SU-DHL-6 (cell line): ENCODE measurements around the gene RASGRF1.

ENCODE experiments used
- H2AFZ ChIP-seq: fragments of 200-600 bp; sonication (generic); 2 replicates; pipeline ENCODE4 v1.6.1; 2014; ENCODE audit warnings: low read depth, mild to moderate bottlenecking, moderate library complexity, mixed read lengths, antibody characterized with exemption, low read length; ENCODE audit not compliant: severe bottlenecking
- H3F3A ChIP-seq: fragments of 200-600 bp; shearing (Covaris generic); 2 replicates; pipeline ENCODE4 v1.6.0; 2016; ENCODE audit warnings: antibody characterized with exemption, mild to moderate bottlenecking; ENCODE audit not compliant: insufficient read depth
- H3K27ac ChIP-seq: fragments of 200-600 bp; sonication (generic); 2 replicates; pipeline ENCODE4 v1.5.1; 2016; ENCODE audit warnings: low read depth, mild to moderate bottlenecking, low read length, moderate library complexity, mixed read lengths
- H3K27me3 ChIP-seq: fragments of 200-600 bp; sonication (generic), shearing (Covaris generic); 2 replicates; pipeline ENCODE4 v1.6.0; 2014; ENCODE audit warnings: mild to moderate bottlenecking, low read length
- H3K36me3 ChIP-seq: fragments of 200-600 bp; sonication (generic); 2 replicates; pipeline ENCODE4 v1.6.1; 2014; ENCODE audit warnings: mild to moderate bottlenecking, low read length, mixed read lengths
- H3K4me2 ChIP-seq: fragments of 300-600, 200-600 bp; shearing (Covaris generic), sonication (generic); 2 replicates; pipeline ENCODE4 v1.6.0; 2014; ENCODE audit warnings: low read length, low read depth, mild to moderate bottlenecking; ENCODE audit not compliant: poor library complexity, severe bottlenecking
- H3K4me3 ChIP-seq: fragments of 200-600 bp; sonication (generic); 2 replicates; pipeline ENCODE4 v1.5.1; 2014; ENCODE audit warnings: antibody characterized with exemption, low read length, mild to moderate bottlenecking, mixed read lengths; ENCODE audit not compliant: insufficient read depth, poor library complexity, severe bottlenecking
- H3K79me2 ChIP-seq: fragments of 200-600 bp; sonication (generic); 2 replicates; pipeline ENCODE4 v1.6.1; 2014; ENCODE audit warnings: mild to moderate bottlenecking, low read length, moderate library complexity; ENCODE audit not compliant: insufficient read depth
- H3K9ac ChIP-seq: fragments of 200-600 bp; sonication (generic); 2 replicates; pipeline ENCODE4 v1.7.0; 2014; ENCODE audit warnings: mild to moderate bottlenecking, low read length
- H3K9me2 ChIP-seq: fragments of 200-600 bp; sonication (generic); replicated peaks from 2 replicates; pipeline ENCODE4 v1.6.1; 2014; ENCODE audit warnings: low read length; ENCODE audit not compliant: insufficient read depth
- H3K9me3 ChIP-seq: fragments of 200-600 bp; sonication (generic); 2 replicates; pipeline ENCODE4 v1.6.1; 2014; ENCODE audit warnings: low read length, mixed read lengths; ENCODE audit not compliant: insufficient read depth
- H4K20me1 ChIP-seq: fragments of 200-600 bp; sonication (generic); 2 replicates; pipeline ENCODE4 v1.6.1; 2014; ENCODE audit warnings: low read depth, mild to moderate bottlenecking, antibody characterized with exemption, low read length, moderate library complexity, mixed read lengths
- EZH2phosphoT487 ChIP-seq: fragments of 200-600 bp; sonication (generic), shearing (Covaris generic); conservative IDR thresholded peaks from 2 replicates; pipeline ENCODE4 v1.6.1; 2018; ENCODE audit warnings: mild to moderate bottlenecking, antibody characterized with exemption, low read length, moderate library complexity, mixed read lengths
- TF ChIP-seq, protein P1 (sequence below): fragments of 200-600 bp; sonication (generic); IDR thresholded peaks from one replicate; pipeline ENCODE4 v1.5.1; 2017; ENCODE audit warnings: antibody characterized with exemption, mild to moderate bottlenecking, low read length, moderate library complexity; ENCODE audit not compliant: insufficient read depth, poor library complexity, severe bottlenecking

The RASGRF1 gene

DNA sequence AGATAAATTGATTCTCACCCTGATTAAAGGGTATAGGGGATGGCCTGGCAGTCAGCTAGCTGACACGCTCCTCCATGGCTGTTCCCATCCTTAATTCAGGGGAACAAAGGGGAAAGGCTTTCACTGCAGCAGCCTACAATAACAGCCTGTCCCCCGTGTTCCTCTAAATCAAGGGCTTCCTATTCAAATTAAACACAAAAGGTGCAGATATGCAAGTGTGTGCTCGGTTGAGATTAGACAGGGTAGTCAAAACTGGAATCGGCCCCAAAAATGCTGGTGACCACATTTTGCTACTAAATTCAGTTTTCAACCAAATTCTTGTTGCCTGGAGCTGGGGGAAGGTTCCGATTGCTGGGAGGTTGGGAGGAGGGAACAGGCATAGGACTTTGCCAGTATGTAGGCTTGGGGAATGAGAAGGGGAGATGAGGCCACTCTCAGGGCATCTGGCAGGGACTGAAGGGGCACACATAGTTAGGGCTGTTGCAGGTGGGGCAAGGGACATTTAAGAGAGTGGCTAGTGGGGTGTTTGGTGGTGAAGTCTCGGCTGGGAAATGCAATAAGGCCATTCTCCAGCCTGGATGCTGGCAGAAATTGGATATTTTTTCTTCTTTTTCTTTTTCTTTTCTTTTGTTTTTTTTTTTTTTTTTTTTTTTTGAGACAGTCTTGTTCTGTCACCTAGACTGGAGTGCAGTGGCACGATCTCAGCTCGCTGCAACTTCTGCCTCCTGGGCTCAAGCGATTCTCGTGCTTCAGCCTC, 112.8 kb downstream of the RASGRF1 start:
- H2AFZ ChIP-seq, result no peak overlapping the region
- no peaks in the 10 kb centered on the region for H3K36me3 ChIP-seq
- H3K79me2 ChIP-seq, result no peaks in the 10 kb centered on the region
- H3K9me2 ChIP-seq, result no peaks in the 10 kb centered on the region
- no peak overlapping the region for H3K27ac ChIP-seq
- TF ChIP-seq EZH2phosphoT487, result no peak
- TF ChIP-seq, protein P1, sequence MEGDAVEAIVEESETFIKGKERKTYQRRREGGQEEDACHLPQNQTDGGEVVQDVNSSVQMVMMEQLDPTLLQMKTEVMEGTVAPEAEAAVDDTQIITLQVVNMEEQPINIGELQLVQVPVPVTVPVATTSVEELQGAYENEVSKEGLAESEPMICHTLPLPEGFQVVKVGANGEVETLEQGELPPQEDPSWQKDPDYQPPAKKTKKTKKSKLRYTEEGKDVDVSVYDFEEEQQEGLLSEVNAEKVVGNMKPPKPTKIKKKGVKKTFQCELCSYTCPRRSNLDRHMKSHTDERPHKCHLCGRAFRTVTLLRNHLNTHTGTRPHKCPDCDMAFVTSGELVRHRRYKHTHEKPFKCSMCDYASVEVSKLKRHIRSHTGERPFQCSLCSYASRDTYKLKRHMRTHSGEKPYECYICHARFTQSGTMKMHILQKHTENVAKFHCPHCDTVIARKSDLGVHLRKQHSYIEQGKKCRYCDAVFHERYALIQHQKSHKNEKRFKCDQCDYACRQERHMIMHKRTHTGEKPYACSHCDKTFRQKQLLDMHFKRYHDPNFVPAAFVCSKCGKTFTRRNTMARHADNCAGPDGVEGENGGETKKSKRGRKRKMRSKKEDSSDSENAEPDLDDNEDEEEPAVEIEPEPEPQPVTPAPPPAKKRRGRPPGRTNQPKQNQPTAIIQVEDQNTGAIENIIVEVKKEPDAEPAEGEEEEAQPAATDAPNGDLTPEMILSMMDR, result no peak
- no peak overlapping the region for H3K4me2 ChIP-seq
- no peaks in the 10 kb centered on the region for H3F3A ChIP-seq
- H3K4me3 ChIP-seq, result no peak overlapping the region
- no peaks in the 10 kb centered on the region for H3K27me3 ChIP-seq
- no peaks in the 10 kb centered on the region for H4K20me1 ChIP-seq
- no peaks in the 10 kb centered on the region for H3K9me3 ChIP-seq
- no peak overlapping the region for H3K9ac ChIP-seq

DNA sequence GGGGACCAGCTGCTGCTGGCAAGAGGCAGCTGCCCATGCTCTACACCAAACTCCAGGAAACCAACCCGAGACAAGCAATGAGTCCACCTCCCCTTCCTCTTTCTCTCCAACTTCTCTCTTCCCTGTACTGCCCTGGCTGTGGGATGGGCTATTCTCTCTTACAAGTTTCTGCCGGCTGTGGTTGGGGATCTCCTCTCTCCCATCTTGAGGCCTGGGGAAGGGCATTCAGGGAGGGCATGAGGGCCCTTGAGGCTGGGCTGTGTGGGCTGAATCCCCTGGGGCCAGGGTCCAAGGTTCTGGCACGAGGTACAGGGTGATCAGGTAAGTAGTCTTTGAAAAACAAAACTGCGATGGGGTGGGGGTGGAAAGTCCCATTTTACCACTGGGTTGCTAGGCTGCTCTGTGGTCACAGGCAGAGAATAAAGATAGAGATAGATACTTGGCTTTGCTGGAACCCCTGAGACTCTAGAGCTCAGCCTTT, 113.4 kb downstream of the RASGRF1 start:
- H3K4me3 ChIP-seq, result no peak overlapping the region
- H3K9me2 ChIP-seq, result no peaks in the 10 kb centered on the region
- no peaks in the 10 kb centered on the region for H3K9me3 ChIP-seq
- H3K36me3 ChIP-seq, result no peaks in the 10 kb centered on the region
- H3K9ac ChIP-seq, result no peak overlapping the region
- no peak overlapping the region for H3K4me2 ChIP-seq
- no peaks in the 10 kb centered on the region for H3F3A ChIP-seq
- no peak overlapping the region for H2AFZ ChIP-seq
- H3K27ac ChIP-seq, result no peak overlapping the region
- TF ChIP-seq, protein P1, result no peak
- TF ChIP-seq EZH2phosphoT487, result no peak
- H4K20me1 ChIP-seq, result no peaks in the 10 kb centered on the region
- H3K79me2 ChIP-seq, result no peaks in the 10 kb centered on the region
- no peaks in the 10 kb centered on the region for H3K27me3 ChIP-seq

- TF ChIP-seq, protein P1, result no peak
- TF ChIP-seq EZH2phosphoT487, result no peak
- Histone ChIP-seq H3K9ac (no peak overlapping the region), H3F3A (no peaks in the 10 kb centered on the region), H3K4me3 (no peak overlapping the region), H3K4me2 (no peak overlapping the region), H3K27ac (no peak overlapping the region), H3K27me3 (no peaks in the 10 kb centered on the region), H3K36me3 (no peaks in the 10 kb centered on the region), H3K9me2 (no peaks in the 10 kb centered on the region), H4K20me1 (no peaks in the 10 kb centered on the region), H3K79me2 (no peaks in the 10 kb centered on the region), H2AFZ (no peak overlapping the region), H3K9me3 (no peaks in the 10 kb centered on the region)
Observed at GRCh38 chr15:78976691-78977090, 113.9 kb downstream of the RASGRF1 start.
